GM18858 (cell line): Measurements from ENCODE around the gene DAB1.

Source experiments
- ATAC-seq: cut with Tn5 transposase; IDR thresholded peaks from one replicate; pipeline ENCODE4 v1.9.1; 2021; ENCODE audit not compliant: unreplicated experiment

DAB1 gene

GRCh38 chr1:57175506-57175905 lies 248.4 kb downstream of the DAB1 start:
- no peak for ATAC-seq

GRCh38 chr1:57172040-57172439 lies 251.8 kb downstream of the DAB1 start:
- no peak for ATAC-seq

- ATAC-seq = no peak
Measured at GRCh38 chr1:57167997-57168396, 255.9 kb downstream of the DAB1 start.

GRCh38 chr1:57165546-57165945 lies 258.3 kb downstream of the DAB1 start:
- no peak for ATAC-seq

- ATAC-seq = no peak
Measured at GRCh38 chr1:57164584-57164983, 259.3 kb downstream of the DAB1 start.

GRCh38 chr1:57163789-57164188 lies 260.1 kb downstream of the DAB1 start:
- no peak for ATAC-seq

- ATAC-seq = no peak
Measured at GRCh38 chr1:57163325-57163724, 260.5 kb downstream of the DAB1 start.

- no peak for ATAC-seq
Measured at GRCh38 chr1:57162607-57163261, 261.1 kb downstream of the DAB1 start.

GRCh38 chr1:57160594-57160993 lies 263.3 kb downstream of the DAB1 start:
- ATAC-seq = no peak

- ATAC-seq = no peak
Measured at GRCh38 chr1:57158604-57158998, 265.3 kb downstream of the DAB1 start.

- ATAC-seq = no peak
Measured at GRCh38 chr1:57157818-57158603, 265.8 kb downstream of the DAB1 start.

- ATAC-seq = no peak
Measured at GRCh38 chr1:57156907-57157306, 267.0 kb downstream of the DAB1 start.

GRCh38 chr1:57146100-57146499 lies 277.8 kb downstream of the DAB1 start:
- no peak for ATAC-seq

GRCh38 chr1:57142999-57143398 lies 280.9 kb downstream of the DAB1 start:
- no peak for ATAC-seq

- ATAC-seq = no peak
Measured at GRCh38 chr1:57142169-57142568, 281.7 kb downstream of the DAB1 start.

- ATAC-seq = no peak
Measured at GRCh38 chr1:57138432-57139078, 285.3 kb downstream of the DAB1 start.

GRCh38 chr1:57137980-57138379 lies 285.9 kb downstream of the DAB1 start:
- peak; percentile 84 for ATAC-seq

GRCh38 chr1:57134803-57135202 lies 289.1 kb downstream of the DAB1 start:
- no peak for ATAC-seq

- no peak for ATAC-seq
Measured at GRCh38 chr1:57133686-57134085, 290.2 kb downstream of the DAB1 start.

GRCh38 chr1:57132993-57133622 lies 290.8 kb downstream of the DAB1 start:
- ATAC-seq = no peak

GRCh38 chr1:57131701-57132394 lies 292.0 kb downstream of the DAB1 start:
- no peak for ATAC-seq
